Inflammatory macrophage treated with lipopolysaccharide for 4 hours (primary cell): ENCODE data around the gene GLDN.
A peak's percentile ranks its signal among the peaks of the same experiment; 100 is the strongest.

ENCODE experiments used
- DNase-seq: peaks from one replicate; pipeline ENCODE4 v3.0.0-alpha.2; 2020

The GLDN gene

GRCh38 chr15:51448622-51449399, 107.4 kb downstream of the GLDN start:
- DNase-seq, result peak; percentile 73

GRCh38 chr15:51450001-51450400, 108.5 kb downstream of the GLDN start:
- no peak for DNase-seq
